Endodermal cell (in vitro differentiated cells): ENCODE measurements around the gene SDS. TPM values are rescaled to one million over a fixed set of nuclear protein-coding genes. Genes with fewer than 3 reads are reported as not detected.

Experiments
- DNase-seq: peaks from one replicate; pipeline ENCODE4 v3.0.0-alpha.2; 2017
- H3K27ac ChIP-seq: 2 replicates; pipeline ENCODE4 v1.5.1; 2013; ENCODE audit warnings: mild to moderate bottlenecking, low read depth, low read length, moderate library complexity
- H3K27me3 ChIP-seq: 2 replicates; pipeline ENCODE4 v1.6.1; 2013; ENCODE audit warnings: mild to moderate bottlenecking, low read length, moderate library complexity; ENCODE audit not compliant: insufficient read depth, control insufficient read depth, poor library complexity, severe bottlenecking
- H3K36me3 ChIP-seq: 2 replicates; pipeline ENCODE4 v1.7.0; 2013; ENCODE audit warnings: mild to moderate bottlenecking, low read length, moderate library complexity; ENCODE audit not compliant: control insufficient read depth, insufficient read depth
- H3K4me1 ChIP-seq: one replicate; pipeline ENCODE4 v1.7.0; 2013; ENCODE audit warnings: low read length; ENCODE audit not compliant: control insufficient read depth, insufficient read depth
- H3K4me3 ChIP-seq: 2 replicates; pipeline ENCODE4 v1.5.1; 2013; ENCODE audit warnings: mild to moderate bottlenecking, low read length, moderate library complexity
- H3K9ac ChIP-seq: 2 replicates; pipeline ENCODE4 v1.6.1; 2013; ENCODE audit warnings: mild to moderate bottlenecking, low read length, moderate library complexity; ENCODE audit not compliant: poor library complexity, severe bottlenecking; ENCODE audit errors: extremely low read depth
- H3K9me3 ChIP-seq: 2 replicates; pipeline ENCODE4 v1.6.1; 2013; ENCODE audit warnings: mild to moderate bottlenecking, low read length, moderate library complexity; ENCODE audit not compliant: control insufficient read depth
- H3K27ac Mint-ChIP-seq: 2 replicates; pipeline ENCODE4 v1.8.0; 2020; ENCODE audit warnings: mixed read lengths
- H3K27me3 Mint-ChIP-seq: 2 replicates; pipeline ENCODE4 v1.8.0; 2021; ENCODE audit warnings: mild to moderate bottlenecking, mixed read lengths; ENCODE audit not compliant: insufficient read depth
- H3K36me3 Mint-ChIP-seq: 2 replicates; pipeline ENCODE4 v1.8.0; 2020; ENCODE audit warnings: low read depth, mixed read lengths
- H3K4me1 Mint-ChIP-seq: 2 replicates; pipeline ENCODE4 v1.8.0; 2020; ENCODE audit warnings: mixed read lengths
- H3K4me3 Mint-ChIP-seq: 2 replicates; pipeline ENCODE4 v1.8.0; 2020; ENCODE audit warnings: mild to moderate bottlenecking, moderate library complexity, mixed read lengths
- H3K9me3 Mint-ChIP-seq: 2 replicates; pipeline ENCODE4 v1.8.0; 2020; ENCODE audit warnings: mild to moderate bottlenecking, mixed read lengths
- WGBS, 2 experiments: methylation state at CpG; one replicate each; pipeline versions ENCODE4 v1.1.5 to v1.1.7; 2013; ENCODE audit warnings: missing lambda C conversion rate in 2 of 2, mixed read lengths in 1 of 2; ENCODE audit not compliant: insufficient coverage in 1 of 2, insufficient read length in 1 of 2; 5-methylcytosine and 5-hydroxymethylcytosine counted together
- total RNA-seq, 2 donors: library from RNA; stranded (reverse); fragmentation: NEBNext Ultra II Directional in 1 of 2; extraction: Animal tissue kit (Norgen Biotek cat#: 25700) in 1 of 2; gene quantifications; 2 replicates in 1 of 2; 3 replicates in 1 of 2; pipeline ENCODE4 v1.2.1, GENCODE V29; 2021
- TF ChIP-seq, protein P1 (sequence below): fragments of 200-600 bp; sonication (generic); conservative IDR thresholded peaks from 2 replicates; pipeline ENCODE4 v1.5.0; 2021; ENCODE audit warnings: antibody characterized with exemption, mild to moderate bottlenecking

Gene SDS
- total RNA-seq, 2 donors from 2014 or later = not detected

DNA sequence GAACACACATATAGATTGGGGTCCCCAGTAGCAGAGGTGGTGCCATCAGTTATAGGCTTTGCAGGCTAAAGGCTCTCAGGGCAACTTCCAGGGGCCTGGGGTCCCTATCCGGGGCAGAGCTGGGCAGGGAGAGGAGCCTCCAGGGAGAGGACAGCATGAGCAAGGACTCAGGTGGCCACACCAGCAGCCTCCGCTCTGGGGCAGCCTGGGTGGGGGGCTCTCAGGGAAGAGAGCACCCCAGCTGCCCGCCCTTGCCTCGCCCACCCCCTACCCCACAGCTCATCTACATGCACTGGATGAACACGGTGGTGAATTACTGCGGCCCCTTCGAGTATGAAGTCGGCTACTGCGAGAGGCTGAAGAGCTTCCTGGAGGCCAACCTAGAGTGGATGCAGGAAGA is 31.3 kb downstream of the SDS start:
- TF ChIP-seq, protein P1, sequence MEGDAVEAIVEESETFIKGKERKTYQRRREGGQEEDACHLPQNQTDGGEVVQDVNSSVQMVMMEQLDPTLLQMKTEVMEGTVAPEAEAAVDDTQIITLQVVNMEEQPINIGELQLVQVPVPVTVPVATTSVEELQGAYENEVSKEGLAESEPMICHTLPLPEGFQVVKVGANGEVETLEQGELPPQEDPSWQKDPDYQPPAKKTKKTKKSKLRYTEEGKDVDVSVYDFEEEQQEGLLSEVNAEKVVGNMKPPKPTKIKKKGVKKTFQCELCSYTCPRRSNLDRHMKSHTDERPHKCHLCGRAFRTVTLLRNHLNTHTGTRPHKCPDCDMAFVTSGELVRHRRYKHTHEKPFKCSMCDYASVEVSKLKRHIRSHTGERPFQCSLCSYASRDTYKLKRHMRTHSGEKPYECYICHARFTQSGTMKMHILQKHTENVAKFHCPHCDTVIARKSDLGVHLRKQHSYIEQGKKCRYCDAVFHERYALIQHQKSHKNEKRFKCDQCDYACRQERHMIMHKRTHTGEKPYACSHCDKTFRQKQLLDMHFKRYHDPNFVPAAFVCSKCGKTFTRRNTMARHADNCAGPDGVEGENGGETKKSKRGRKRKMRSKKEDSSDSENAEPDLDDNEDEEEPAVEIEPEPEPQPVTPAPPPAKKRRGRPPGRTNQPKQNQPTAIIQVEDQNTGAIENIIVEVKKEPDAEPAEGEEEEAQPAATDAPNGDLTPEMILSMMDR = no peak
- H3K4me3 Mint-ChIP-seq = no peak overlapping the region
- Histone ChIP-seq H3K4me3 (no peak overlapping the region), H3K27me3 (no peaks in the 10 kb centered on the region), H3K9me3 (no peaks in the 10 kb centered on the region), H3K27ac (no peak overlapping the region), H3K4me1 (no peaks in the 10 kb centered on the region), H3K9ac (no peak overlapping the region), H3K36me3 (peaks cover 10% of the 10 kb centered on the region)
- H3K4me1 Mint-ChIP-seq = no peaks in the 10 kb centered on the region
- H3K36me3 Mint-ChIP-seq = peaks cover 29% of the 10 kb centered on the region
- 94 to 100% methylated on average over 2 to 9 of the region's 9 CpGs for WGBS, 2 experiments
- no peaks in the 10 kb centered on the region for H3K9me3 Mint-ChIP-seq
- no peak overlapping the region for H3K27ac Mint-ChIP-seq
- H3K27me3 Mint-ChIP-seq = no peaks in the 10 kb centered on the region
- DNase-seq = no peak

DNA sequence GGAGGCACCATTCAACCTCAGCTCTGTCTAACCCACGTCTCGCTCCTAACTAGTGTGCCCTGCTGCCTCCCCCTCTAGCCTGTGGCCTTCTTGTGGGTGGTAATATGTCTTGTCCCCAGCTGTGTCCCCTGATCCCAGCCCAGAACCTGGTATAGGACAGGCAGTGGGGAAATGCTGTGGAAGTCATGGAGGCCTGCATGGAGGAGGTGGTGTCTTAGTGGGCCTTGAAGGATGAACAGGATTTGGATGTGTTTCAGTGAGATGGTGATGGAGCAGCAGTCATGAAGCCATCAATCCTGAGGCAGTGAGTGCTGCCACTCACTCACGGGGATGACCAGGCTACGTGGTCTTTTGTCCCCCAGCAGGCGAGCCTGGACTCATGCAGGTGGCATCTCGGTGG is 31.9 kb downstream of the SDS start:
- H3K9ac ChIP-seq = no peak overlapping the region
- no peaks in the 10 kb centered on the region for H3K27me3 Mint-ChIP-seq
- no peak overlapping the region for H3K27ac Mint-ChIP-seq
- TF ChIP-seq, protein P1 = no peak
- no peaks in the 10 kb centered on the region for H3K4me1 ChIP-seq
- no peak for DNase-seq
- H3K36me3 ChIP-seq = peaks cover 9% of the 10 kb centered on the region
- H3K9me3 Mint-ChIP-seq = no peaks in the 10 kb centered on the region
- WGBS, 2 experiments = 94 to 100% methylated on average over 6 of the region's 6 CpGs
- H3K36me3 Mint-ChIP-seq = peaks cover 23% of the 10 kb centered on the region
- H3K4me3 ChIP-seq = no peak overlapping the region
- H3K4me1 Mint-ChIP-seq = no peaks in the 10 kb centered on the region
- H3K9me3 ChIP-seq = no peaks in the 10 kb centered on the region
- no peaks in the 10 kb centered on the region for H3K27me3 ChIP-seq
- H3K27ac ChIP-seq = no peak overlapping the region
- H3K4me3 Mint-ChIP-seq = no peak overlapping the region

DNA sequence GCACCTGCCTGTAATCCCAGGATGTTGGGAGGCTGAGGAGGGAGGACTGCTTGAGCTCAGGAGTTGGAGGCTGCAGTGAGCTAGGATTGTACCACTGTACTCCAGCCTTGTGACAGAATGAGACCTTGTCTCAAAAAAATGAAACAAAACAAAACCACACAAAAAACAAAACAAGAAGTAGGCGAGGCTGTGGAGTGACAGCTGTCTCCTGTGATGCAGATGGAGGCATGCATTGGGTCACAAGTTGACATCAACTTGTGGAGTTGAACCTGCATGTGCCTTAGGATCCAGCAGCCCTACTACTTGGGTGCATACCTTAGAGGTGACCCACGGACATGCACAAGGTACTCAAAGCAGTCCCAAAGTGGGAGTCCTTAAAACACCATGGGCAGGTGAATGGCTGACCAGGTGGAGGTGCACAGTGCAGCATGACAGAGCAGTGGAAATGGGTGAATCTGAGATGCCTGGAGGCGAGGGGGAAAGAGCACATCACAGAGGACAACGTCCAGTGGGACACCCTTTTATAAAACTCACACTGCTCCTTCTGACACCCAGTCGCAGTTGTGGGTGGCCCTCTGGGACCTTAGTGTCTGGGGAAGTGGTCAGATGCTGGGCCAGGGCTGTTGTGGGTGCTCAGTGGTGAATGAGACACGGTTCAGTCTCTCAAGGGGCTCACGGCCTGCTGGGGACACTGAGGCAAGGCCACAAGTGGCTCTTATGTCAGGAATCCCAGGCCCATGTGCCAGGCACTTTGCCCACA is 32.6 kb downstream of the SDS start:
- Histone ChIP-seq H3K27me3 (no peaks in the 10 kb centered on the region), H3K4me1 (no peaks in the 10 kb centered on the region), H3K27ac (no peak overlapping the region), H3K36me3 (peaks cover 9% of the 10 kb centered on the region), H3K4me3 (no peak overlapping the region), H3K9me3 (no peaks in the 10 kb centered on the region), H3K9ac (no peak overlapping the region)
- TF ChIP-seq, protein P1 = no peak
- H3K4me1 Mint-ChIP-seq = no peaks in the 10 kb centered on the region
- H3K36me3 Mint-ChIP-seq = peaks cover 23% of the 10 kb centered on the region
- whole genome bisulfite sequencing, 2 experiments = 84 to 92% methylated on average over 4 to 7 of the region's 7 CpGs
- no peaks in the 10 kb centered on the region for H3K9me3 Mint-ChIP-seq
- no peak for DNase-seq
- no peak overlapping the region for H3K27ac Mint-ChIP-seq
- H3K4me3 Mint-ChIP-seq = no peak overlapping the region
- H3K27me3 Mint-ChIP-seq = no peaks in the 10 kb centered on the region
